Dendritic cell treated with granulocyte-macrophage colony-stimulating factor and Interleukin-4, amounts not matched to agents 40 ng/mL and 50 ng/mL, for 4 days (primary cell): ENCODE measurements around the gene GDPD5.

Experiments used
- H3K27ac Mint-ChIP-seq: one replicate; pipeline ENCODE4 v1.8.0; 2022; ENCODE audit warnings: mild to moderate bottlenecking, mixed read lengths
- H3K27me3 Mint-ChIP-seq: one replicate; pipeline ENCODE4 v1.8.0; 2022; ENCODE audit warnings: mild to moderate bottlenecking, mixed read lengths
- H3K36me3 Mint-ChIP-seq: one replicate; pipeline ENCODE4 v1.8.0; 2022; ENCODE audit warnings: low read depth, mixed read lengths
- H3K4me1 Mint-ChIP-seq: one replicate; pipeline ENCODE4 v1.8.0; 2022; ENCODE audit warnings: low read depth, mixed read lengths
- H3K4me3 Mint-ChIP-seq: one replicate; pipeline ENCODE4 v1.8.0; 2022; ENCODE audit warnings: mild to moderate bottlenecking, moderate library complexity, mixed read lengths
- H3K9me3 Mint-ChIP-seq: one replicate; pipeline ENCODE4 v1.8.0; 2022; ENCODE audit warnings: mixed read lengths
- intact Hi-C: fragments of 100-400 bp; cut with micrococcal nuclease; formaldehyde crosslinking; loops from one replicate; pipeline ENCODE4 v1.15.0; 2022

GDPD5 gene

GRCh38 chr11:75445315-75445953, 80.3 kb downstream of the GDPD5 start:
- H3K4me1 Mint-ChIP-seq, result no peaks in the 10 kb centered on the region
- no peak overlapping the region for H3K4me3 Mint-ChIP-seq
- no peaks in the 10 kb centered on the region for H3K27me3 Mint-ChIP-seq
- no peak overlapping the region for H3K27ac Mint-ChIP-seq
- H3K36me3 Mint-ChIP-seq, result no peaks in the 10 kb centered on the region
- intact Hi-C loops, result loop anchor here (1.0 kb wide), 1 partner anchor 87 kb away; no protein-coding TSS in a partner anchor
- H3K9me3 Mint-ChIP-seq, result no peaks in the 10 kb centered on the region

DNA sequence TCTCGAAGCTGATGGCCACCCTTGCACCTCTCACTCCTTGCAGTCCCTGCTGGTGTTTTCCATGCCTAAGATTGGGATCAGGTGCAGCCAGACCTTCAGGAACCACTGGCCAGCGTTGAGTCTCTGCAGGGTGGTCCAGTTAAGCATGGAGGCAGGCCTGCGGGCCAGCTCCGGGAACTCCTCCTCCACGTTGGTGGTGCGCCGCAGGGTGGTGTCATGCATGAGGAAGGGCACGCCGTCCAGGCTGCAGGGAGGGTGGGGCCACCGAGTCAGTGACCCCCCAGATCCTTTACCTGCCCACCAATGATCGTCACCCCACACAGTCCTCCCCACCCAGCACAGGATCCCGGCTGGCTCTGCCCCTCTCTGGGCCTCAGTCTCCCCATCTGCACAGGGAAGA, 82.7 kb downstream of the GDPD5 start:
- Mint-ChIP-seq H3K4me3 (no peak overlapping the region), H3K36me3 (peaks cover 6% of the 10 kb centered on the region), H3K27ac (no peak overlapping the region), H3K27me3 (no peaks in the 10 kb centered on the region), H3K4me1 (no peaks in the 10 kb centered on the region), H3K9me3 (no peaks in the 10 kb centered on the region)
- intact Hi-C loops, result no loop called here

DNA sequence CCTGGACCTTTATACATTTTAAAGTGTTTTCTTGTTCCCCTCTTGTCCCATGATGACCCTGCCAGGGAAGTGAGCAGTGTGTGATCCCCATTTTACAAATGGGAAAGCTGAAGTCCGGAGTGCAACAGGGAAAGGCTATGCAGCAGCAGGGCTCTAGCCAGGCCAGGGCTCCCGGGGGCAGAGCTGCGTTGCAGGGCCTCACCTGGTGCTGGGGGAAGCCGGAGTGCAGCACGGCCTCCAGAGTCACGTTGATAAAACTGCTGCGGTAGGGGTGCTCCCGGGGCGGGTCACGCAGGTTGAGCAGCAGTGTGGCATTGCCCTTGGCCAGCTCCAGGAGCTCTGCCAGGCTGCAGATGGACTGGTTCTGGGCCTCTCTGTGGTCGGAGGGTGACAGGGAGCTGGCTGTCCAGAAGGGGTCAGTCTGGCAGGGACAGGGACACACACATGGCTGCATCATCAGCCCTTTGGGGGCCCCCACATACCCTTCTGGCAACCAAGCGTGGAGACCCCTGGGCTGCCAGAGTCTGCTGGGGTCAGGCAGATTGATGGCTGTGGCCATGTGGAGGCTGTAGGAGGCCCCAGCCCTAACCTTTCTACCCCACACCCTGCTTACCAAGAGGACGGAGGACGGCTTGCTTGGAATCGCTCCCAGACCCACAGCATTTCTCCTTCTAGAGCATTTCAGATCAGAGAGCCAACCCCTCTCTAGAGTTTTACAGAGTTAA, 83.4 kb downstream of the GDPD5 start:
- Mint-ChIP-seq H3K36me3 (peaks cover 6% of the 10 kb centered on the region), H3K27me3 (no peaks in the 10 kb centered on the region), H3K4me3 (no peak overlapping the region), H3K9me3 (no peaks in the 10 kb centered on the region), H3K4me1 (no peaks in the 10 kb centered on the region), H3K27ac (no peak overlapping the region)
- intact Hi-C loops, result no loop called here

DNA sequence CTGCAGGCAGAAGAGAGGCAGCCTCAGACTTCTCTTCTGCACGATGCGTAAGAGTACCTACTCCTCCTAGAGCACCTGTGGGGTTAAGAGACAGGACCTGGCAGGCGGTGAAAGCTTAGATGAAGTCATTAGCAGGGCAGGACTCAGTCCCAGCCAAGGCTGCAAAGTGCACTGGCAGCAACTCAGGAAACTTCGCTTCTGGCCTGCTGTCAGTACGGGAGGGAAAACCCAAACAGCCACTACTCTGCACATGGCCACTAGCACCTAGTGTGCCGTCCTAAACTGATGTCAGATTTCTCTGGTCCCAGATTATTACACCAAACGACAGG, 84.0 kb downstream of the GDPD5 start:
- Mint-ChIP-seq H3K9me3 (no peaks in the 10 kb centered on the region), H3K4me1 (no peaks in the 10 kb centered on the region), H3K27ac (no peak overlapping the region), H3K27me3 (no peaks in the 10 kb centered on the region), H3K36me3 (peaks cover 6% of the 10 kb centered on the region), H3K4me3 (no peak overlapping the region)
- intact Hi-C loops, result no loop called here

GRCh38 chr11:75440960-75441803, 84.6 kb downstream of the GDPD5 start:
- Mint-ChIP-seq H3K4me3 (no peak overlapping the region), H3K36me3 (peaks cover 6% of the 10 kb centered on the region), H3K27me3 (no peaks in the 10 kb centered on the region), H3K4me1 (no peaks in the 10 kb centered on the region), H3K27ac (no peak overlapping the region), H3K9me3 (no peaks in the 10 kb centered on the region)
- intact Hi-C loops, result no loop called here

- Mint-ChIP-seq H3K27me3 (no peaks in the 10 kb centered on the region), H3K9me3 (no peaks in the 10 kb centered on the region), H3K4me3 (no peak overlapping the region), H3K4me1 (no peaks in the 10 kb centered on the region), H3K27ac (no peak overlapping the region), H3K36me3 (peaks cover 15% of the 10 kb centered on the region)
- intact Hi-C loops, result no loop called here
Observed at GRCh38 chr11:75439495-75440120, 86.1 kb downstream of the GDPD5 start.

GRCh38 chr11:75439026-75439425, 86.7 kb downstream of the GDPD5 start:
- Mint-ChIP-seq H3K36me3 (peaks cover 16% of the 10 kb centered on the region), H3K4me1 (no peaks in the 10 kb centered on the region), H3K27ac (no peak overlapping the region), H3K9me3 (no peaks in the 10 kb centered on the region), H3K27me3 (no peaks in the 10 kb centered on the region), H3K4me3 (no peak overlapping the region)
- intact Hi-C loops, result no loop called here

GRCh38 chr11:75437966-75438659, 87.6 kb downstream of the GDPD5 start:
- no peak overlapping the region for H3K27ac Mint-ChIP-seq
- H3K4me1 Mint-ChIP-seq, result no peaks in the 10 kb centered on the region
- intact Hi-C loops, result no loop called here
- peaks cover 16% of the 10 kb centered on the region for H3K36me3 Mint-ChIP-seq
- H3K4me3 Mint-ChIP-seq, result no peak overlapping the region
- no peaks in the 10 kb centered on the region for H3K9me3 Mint-ChIP-seq
- H3K27me3 Mint-ChIP-seq, result peaks cover 8% of the 10 kb centered on the region

- intact Hi-C loops, result no loop called here
- Mint-ChIP-seq H3K27me3 (peaks cover 21% of the 10 kb centered on the region), H3K27ac (no peak overlapping the region), H3K36me3 (peaks cover 16% of the 10 kb centered on the region), H3K4me3 (no peak overlapping the region), H3K9me3 (no peaks in the 10 kb centered on the region), H3K4me1 (peaks cover 11% of the 10 kb centered on the region)
Observed at GRCh38 chr11:75436806-75437205, 88.9 kb downstream of the GDPD5 start.

GRCh38 chr11:75435571-75435925, 90.2 kb downstream of the GDPD5 start:
- Mint-ChIP-seq H3K4me1 (peaks cover 19% of the 10 kb centered on the region), H3K9me3 (no peaks in the 10 kb centered on the region), H3K27ac (no peak overlapping the region), H3K36me3 (peaks cover 20% of the 10 kb centered on the region), H3K27me3 (peaks cover 34% of the 10 kb centered on the region), H3K4me3 (no peak overlapping the region)
- intact Hi-C loops, result no loop called here

- no peaks in the 10 kb centered on the region for H3K9me3 Mint-ChIP-seq
- intact Hi-C loops, result no loop called here
- H3K36me3 Mint-ChIP-seq, result peaks cover 21% of the 10 kb centered on the region
- H3K27me3 Mint-ChIP-seq, result peaks cover 36% of the 10 kb centered on the region
- no peak overlapping the region for H3K27ac Mint-ChIP-seq
- H3K4me3 Mint-ChIP-seq, result no peak overlapping the region
- H3K4me1 Mint-ChIP-seq, result peaks cover 22% of the 10 kb centered on the region
Observed at GRCh38 chr11:75434886-75435570, 90.7 kb downstream of the GDPD5 start.

DNA sequence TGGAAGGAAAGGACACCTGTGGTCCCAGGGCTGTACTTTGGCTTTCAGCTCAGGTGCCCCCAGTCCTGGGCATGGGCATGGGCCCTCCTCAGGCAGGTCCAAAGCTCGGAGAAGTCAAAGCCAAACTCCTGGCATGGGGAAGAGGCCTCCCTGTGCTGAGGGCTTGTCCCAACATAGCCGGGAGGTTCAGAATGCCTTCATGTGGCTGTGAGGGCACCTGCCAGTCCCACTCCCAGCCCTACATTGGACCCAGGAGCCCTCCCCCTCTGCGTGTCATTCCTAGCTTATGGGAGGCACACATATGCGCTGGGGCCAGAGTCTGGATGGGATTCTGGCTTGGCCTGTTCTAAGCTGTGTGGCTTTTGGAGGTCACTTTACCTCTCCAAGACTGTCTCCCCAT, 91.7 kb downstream of the GDPD5 start:
- H3K4me3 Mint-ChIP-seq, result no peak overlapping the region
- H3K36me3 Mint-ChIP-seq, result peaks cover 22% of the 10 kb centered on the region
- peaks cover 41% of the 10 kb centered on the region for H3K27me3 Mint-ChIP-seq
- peaks cover 27% of the 10 kb centered on the region for H3K4me1 Mint-ChIP-seq
- H3K27ac Mint-ChIP-seq, result no peak overlapping the region
- intact Hi-C loops, result no loop called here
- peaks cover 7% of the 10 kb centered on the region for H3K9me3 Mint-ChIP-seq

GRCh38 chr11:75433443-75433842, 92.3 kb downstream of the GDPD5 start:
- Mint-ChIP-seq H3K27ac (no peak overlapping the region), H3K27me3 (peaks cover 47% of the 10 kb centered on the region), H3K4me3 (no peak overlapping the region), H3K36me3 (peaks cover 26% of the 10 kb centered on the region), H3K4me1 (peaks cover 31% of the 10 kb centered on the region), H3K9me3 (peaks cover 12% of the 10 kb centered on the region)
- intact Hi-C loops, result no loop called here
